ENCODE measurements around the gene ZDHHC12. TPM values are rescaled to one million over a fixed set of nuclear protein-coding genes. Genes with fewer than 3 reads are reported as not detected.
A peak's percentile ranks its signal among the peaks of the same experiment; 100 is the strongest.

ZDHHC12 gene
- total and polyA plus RNA-seq, 7 experiments from 2014 or later = 21.2 to 74.2 (median 27.7) TPM

DNA sequence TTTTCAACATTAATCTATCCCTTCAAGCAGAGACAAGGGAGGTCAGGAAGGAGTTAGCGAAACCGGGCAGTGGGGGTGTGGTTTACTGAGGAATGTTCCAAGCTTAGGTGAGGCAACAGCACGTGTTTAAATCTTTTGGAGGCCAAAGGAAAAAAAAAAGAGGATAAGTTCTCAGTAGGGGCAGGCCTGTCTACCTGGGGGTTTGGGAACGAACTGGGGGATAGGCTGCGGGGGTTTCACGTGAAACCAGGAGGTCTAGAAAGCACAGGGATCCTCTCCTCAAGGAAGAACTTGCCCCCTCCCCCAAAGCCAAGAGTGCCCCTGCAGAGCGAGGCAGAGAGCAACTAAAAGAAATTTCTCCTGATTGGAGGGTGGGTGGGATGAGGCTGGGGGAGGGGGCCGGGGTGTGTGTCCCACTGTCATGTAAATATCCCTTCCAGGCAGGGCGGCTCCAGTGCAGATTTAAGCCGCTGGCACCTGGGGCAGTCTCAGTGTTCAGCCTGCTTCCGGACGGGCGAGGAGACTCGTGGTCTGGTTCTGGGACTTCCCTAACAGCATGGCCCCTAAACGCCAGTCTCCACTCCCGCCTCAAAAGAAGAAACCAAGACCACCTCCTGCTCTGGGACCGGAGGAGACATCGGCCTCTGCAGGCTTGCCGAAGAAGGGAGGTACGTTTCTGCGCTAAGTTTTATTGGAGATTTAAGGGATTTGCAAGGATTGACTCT is 40.4 kb downstream of the ZDHHC12 start:
- CTCF ChIA-PET = interaction anchor here (0.8 to 1.6 kb wide), 2 partner anchors 19 to 178 kb away, joined by 4 to 7 read pairs; partner anchors contain the start of gene PKN3
- POLR2A ChIA-PET = interaction anchor here (0.6 to 4.4 kb wide), 11 partner anchors 8 to 239 kb away, joined by 3 to 32 read pairs (median 5); partner anchors contain the start of genes DYNC2I2, SPTAN1, ZDHHC12 and ZER1
- Mint-ChIP-seq H3K27ac (peak overlapping the region; percentile 72 to 99 (median 95)), H3K27me3 (no peaks in the 10 kb centered on the region), H3K36me3 (peaks cover 0 to 8% (median 0%) of the 10 kb centered on the region in 5 donors), H3K4me1 (peaks cover 41 to 59% (median 51%) of the 10 kb centered on the region in 7 donors), H3K4me3 (peak overlapping the region; percentile 92 to 100 (median 96)), H3K9me3 (no peaks in the 10 kb centered on the region)
- Histone ChIP-seq H3K27ac (ENCODE audit: low read depth, low read length) (peak overlapping the region; percentile 76), H3K4me1 (ENCODE audit: control insufficient read depth in 2 of 2, insufficient read depth in 2 of 2, low read length in 2 of 2) (peaks cover 27 to 36% of the 10 kb centered on the region in 2 donors), H3K4me3 (ENCODE audit: low read length) (peak overlapping the region; percentile 91), H3K36me3 (ENCODE audit: control insufficient read depth in 2 of 3, insufficient read depth in 3 of 3, low read length in 3 of 3) (no peaks in the 10 kb centered on the region), H3K27me3 (ENCODE audit: control insufficient read depth in 2 of 2, insufficient read depth in 2 of 2, low read length in 2 of 2) (no peaks in the 10 kb centered on the region), H3K9me3 (ENCODE audit: control insufficient read depth in 2 of 3, low read length in 3 of 3) (no peaks in the 10 kb centered on the region)
- DNase-seq = peak in 2 of 9 donors; percentile 14 to 44
- peak; percentile 27 for ATAC-seq
- intact Hi-C loops (cut with micrococcal nuclease) = loop anchor here (1.0 to 10.0 kb wide), 3 partner anchors 27 to 409 kb away; partner anchors contain the start of genes DYNC2I2 (in 2 of the 2), GOLGA2 (in 2 of the 2) and SWI5 (in 2 of the 2)

DNA sequence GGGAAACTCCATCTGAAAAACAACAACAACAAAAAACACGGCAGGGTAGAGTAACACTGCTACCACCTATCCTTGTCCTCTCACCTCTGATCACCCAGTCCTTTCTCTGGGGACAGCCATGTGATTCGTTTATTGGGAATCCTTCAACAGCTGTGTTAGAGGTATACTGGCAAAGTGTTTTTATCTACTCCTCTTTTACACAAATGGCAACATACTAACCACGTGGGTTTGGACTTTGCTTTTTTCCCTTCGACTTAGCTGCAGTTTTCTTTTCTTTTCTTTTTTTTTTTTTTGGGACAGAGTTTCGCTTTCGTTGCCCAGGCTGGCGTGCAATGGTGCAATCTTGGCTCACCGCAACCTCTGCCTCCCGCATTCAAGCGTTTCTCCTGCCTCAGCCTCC is 46.1 kb downstream of the ZDHHC12 start:
- Mint-ChIP-seq H3K27me3 (no peaks in the 10 kb centered on the region), H3K4me1 (peaks cover 3 to 8% (median 5%) of the 10 kb centered on the region in 7 donors), H3K4me3 (no peak overlapping the region), H3K27ac (no peak overlapping the region), H3K36me3 (peaks cover 0 to 5% (median 0%) of the 10 kb centered on the region in 5 donors), H3K9me3 (no peaks in the 10 kb centered on the region)
- DNase-seq (no peak), ATAC-seq (no peak)
- Histone ChIP-seq H3K36me3 (ENCODE audit: control insufficient read depth in 2 of 3, insufficient read depth in 3 of 3, low read length in 3 of 3) (no peaks in the 10 kb centered on the region), H3K27ac (ENCODE audit: low read depth, low read length) (no peak overlapping the region), H3K27me3 (ENCODE audit: control insufficient read depth in 2 of 2, insufficient read depth in 2 of 2, low read length in 2 of 2) (no peaks in the 10 kb centered on the region), H3K4me1 (ENCODE audit: control insufficient read depth in 2 of 2, insufficient read depth in 2 of 2, low read length in 2 of 2) (no peaks in the 10 kb centered on the region), H3K4me3 (ENCODE audit: low read length) (no peak overlapping the region), H3K9me3 (ENCODE audit: control insufficient read depth in 2 of 3, low read length in 3 of 3) (no peaks in the 10 kb centered on the region)
- intact Hi-C loops (cut with micrococcal nuclease) = no loop called here
- ChIA-PET POLR2A (interaction anchor here (0.6 to 1.7 kb wide), 3 partner anchors 12 to 286 kb away, joined by 3 to 5 read pairs (median 3); partner anchors contain the start of gene SET), CTCF (interaction anchor here (0.7 kb wide), 1 partner anchor 38 kb away, joined by 3 read pairs; no protein-coding TSS in a partner anchor)

DNA sequence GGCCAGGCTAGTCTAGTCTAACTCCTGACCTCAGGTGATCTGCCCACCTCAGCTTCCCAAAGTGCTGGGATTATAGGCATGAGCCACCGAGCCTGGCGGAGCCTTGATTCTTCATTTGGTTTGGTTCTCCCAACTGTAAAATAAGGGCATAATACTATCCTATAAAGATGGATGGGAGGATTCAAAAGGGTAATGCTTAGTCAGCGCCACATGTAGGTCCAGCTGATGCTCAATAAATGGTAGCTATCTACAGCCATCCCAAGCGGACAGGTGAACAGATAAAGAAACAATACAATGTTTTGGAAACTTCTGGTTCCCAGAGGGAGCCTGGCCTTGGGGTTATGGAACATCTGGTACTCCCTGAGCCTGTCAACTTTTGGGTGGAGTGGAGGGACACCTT is 48.5 kb downstream of the ZDHHC12 start:
- no peak for ATAC-seq
- no peaks in the 10 kb centered on the region for H3K9me3 ChIP-seq (ENCODE audit: control insufficient read depth in 2 of 3, low read length in 3 of 3)
- H3K4me3 ChIP-seq (ENCODE audit: low read length) = no peak overlapping the region
- intact Hi-C loops (cut with micrococcal nuclease) = no loop called here
- POLR2A ChIA-PET = interaction anchor here (0.9 to 1.4 kb wide), 2 partner anchors 9 to 14 kb away, joined by 3 to 6 read pairs; no protein-coding TSS in a partner anchor
- Mint-ChIP-seq H3K9me3 (no peaks in the 10 kb centered on the region), H3K27ac (no peak overlapping the region), H3K4me1 (peaks cover 0 to 2% (median 0%) of the 10 kb centered on the region in 7 donors), H3K4me3 (no peak overlapping the region), H3K36me3 (peaks cover 0 to 2% (median 0%) of the 10 kb centered on the region in 5 donors), H3K27me3 (no peaks in the 10 kb centered on the region)
- no peaks in the 10 kb centered on the region for H3K4me1 ChIP-seq (ENCODE audit: control insufficient read depth in 2 of 2, insufficient read depth in 2 of 2, low read length in 2 of 2)
- CTCF ChIA-PET = interaction anchor here (0.6 to 0.7 kb wide), 2 partner anchors 9 to 22 kb away, joined by 3 read pairs; no protein-coding TSS in a partner anchor
- H3K27me3 ChIP-seq (ENCODE audit: control insufficient read depth in 2 of 2, insufficient read depth in 2 of 2, low read length in 2 of 2) = no peaks in the 10 kb centered on the region
- no peaks in the 10 kb centered on the region for H3K36me3 ChIP-seq (ENCODE audit: control insufficient read depth in 2 of 3, insufficient read depth in 3 of 3, low read length in 3 of 3)
- no peak overlapping the region for H3K27ac ChIP-seq (ENCODE audit: low read depth, low read length)
- DNase-seq = no peak

Other genes with a start within 250 kb of the ZDHHC12 start
- 10 to 100 TPM; 14.2 to 46.5 (median 30.5) TPM for gene GLE1, start 219.4 kb downstream of the ZDHHC12 start, total RNA-seq
- 10 to 100 TPM; 21.2 to 34.5 TPM for gene GLE1, start 219.4 kb downstream of the ZDHHC12 start, polyA plus RNA-seq
- gene SPTAN1, start 171.5 kb downstream of the ZDHHC12 start, total RNA-seq = 100 to 1,000 TPM; 336 to 433 (median 375) TPM
- gene SPTAN1, start 171.5 kb downstream of the ZDHHC12 start, polyA plus RNA-seq = 100 to 1,000 TPM in 1 of 2 donors, 10 to 100 TPM in 1; 46.6 to 156 TPM
- gene DYNC2I2, start 67.3 kb downstream of the ZDHHC12 start, total RNA-seq = 10 to 100 TPM in 1 of 5 experiments, 1 to 10 TPM in 4; 2.5 to 41.7 (median 3.8) TPM
- 1 to 10 TPM; 1.4 to 2.5 TPM for gene DYNC2I2, start 67.3 kb downstream of the ZDHHC12 start, polyA plus RNA-seq
- gene SET, start 34.9 kb downstream of the ZDHHC12 start, total RNA-seq = 100 to 1,000 TPM; 222 to 488 (median 270) TPM
- 100 to 1,000 TPM; 133 to 200 TPM for gene SET, start 34.9 kb downstream of the ZDHHC12 start, polyA plus RNA-seq
- gene PKN3, start 21.6 kb downstream of the ZDHHC12 start, total RNA-seq = 10 to 100 TPM in 1 of 5 experiments, 1 to 10 TPM in 4; 1.1 to 11.7 (median 1.6) TPM
- gene PKN3, start 21.6 kb downstream of the ZDHHC12 start, polyA plus RNA-seq = 1 to 10 TPM in 1 of 2 donors, under 1 TPM in 1; 0.93 to 1.1 TPM
- gene ZER1, start 47.8 kb upstream of the ZDHHC12 start, total RNA-seq = 10 to 100 TPM; 22.7 to 51.2 (median 34.7) TPM
- gene ZER1, start 47.8 kb upstream of the ZDHHC12 start, polyA plus RNA-seq = 10 to 100 TPM; 37.6 to 57.7 TPM
- 10 to 100 TPM; 21.0 to 35.2 (median 24.9) TPM for gene TBC1D13, start 63.1 kb upstream of the ZDHHC12 start, total RNA-seq
- gene TBC1D13, start 63.1 kb upstream of the ZDHHC12 start, polyA plus RNA-seq = 10 to 100 TPM; 18.6 to 43.5 TPM
- gene ENDOG, start 94.4 kb upstream of the ZDHHC12 start, total RNA-seq = 10 to 100 TPM in 4 of 5 experiments, 1 to 10 TPM in 1; 9.4 to 18.3 (median 14.7) TPM
- 10 to 100 TPM; 17.0 to 36.7 TPM for gene ENDOG, start 94.4 kb upstream of the ZDHHC12 start, polyA plus RNA-seq
- gene SPOUT1, start 105.7 kb upstream of the ZDHHC12 start, total RNA-seq = 10 to 100 TPM; 38.9 to 83.6 (median 65.2) TPM
- gene SPOUT1, start 105.7 kb upstream of the ZDHHC12 start, polyA plus RNA-seq = 10 to 100 TPM; 32.1 to 42.0 TPM
- gene KYAT1, start 157.8 kb upstream of the ZDHHC12 start, total RNA-seq = 10 to 100 TPM in 4 of 5 experiments, 1 to 10 TPM in 1; 7.2 to 18.2 (median 14.8) TPM
- 10 to 100 TPM in 1 of 2 donors, 1 to 10 TPM in 1; 9.8 to 14.2 TPM for gene KYAT1, start 157.8 kb upstream of the ZDHHC12 start, polyA plus RNA-seq
- 10 to 100 TPM; 31.3 to 48.8 (median 34.5) TPM for gene LRRC8A, start 158.0 kb upstream of the ZDHHC12 start, total RNA-seq
- 10 to 100 TPM; 24.2 to 54.0 TPM for gene LRRC8A, start 158.0 kb upstream of the ZDHHC12 start, polyA plus RNA-seq
- 1 to 10 TPM; 1.1 to 3.2 (median 3.1) TPM for gene PHYHD1, start 196.9 kb upstream of the ZDHHC12 start, total RNA-seq
- 1 to 10 TPM; 3.0 to 5.1 TPM for gene PHYHD1, start 196.9 kb upstream of the ZDHHC12 start, polyA plus RNA-seq
- 10 to 100 TPM in 2 of 5 experiments, 1 to 10 TPM in 3; 6.0 to 12.8 (median 9.5) TPM for gene DOLK, start 223.5 kb upstream of the ZDHHC12 start, total RNA-seq
- 10 to 100 TPM in 1 of 2 donors, 1 to 10 TPM in 1; 7.6 to 10.5 TPM for gene DOLK, start 223.5 kb upstream of the ZDHHC12 start, polyA plus RNA-seq
- 10 to 100 TPM; 55.7 to 98.7 (median 63.7) TPM for gene NUP188, start 223.6 kb upstream of the ZDHHC12 start, total RNA-seq
- 10 to 100 TPM; 24.8 to 39.5 TPM for gene NUP188, start 223.6 kb upstream of the ZDHHC12 start, polyA plus RNA-seq

Data from naive thymus-derived CD4-positive, alpha-beta T cell (primary cell).